NCI-H2196 treated with DMSO at 0.1 percent for 48 hours (cell line): Measurements from ENCODE around the gene ARHGEF19.

Source experiments
- DNase-seq: peaks from one replicate; lab custom pipeline; 2025; ENCODE audit not compliant: unreplicated experiment; lab: John Stamatoyannopoulos, UW

The ARHGEF19 gene

DNA sequence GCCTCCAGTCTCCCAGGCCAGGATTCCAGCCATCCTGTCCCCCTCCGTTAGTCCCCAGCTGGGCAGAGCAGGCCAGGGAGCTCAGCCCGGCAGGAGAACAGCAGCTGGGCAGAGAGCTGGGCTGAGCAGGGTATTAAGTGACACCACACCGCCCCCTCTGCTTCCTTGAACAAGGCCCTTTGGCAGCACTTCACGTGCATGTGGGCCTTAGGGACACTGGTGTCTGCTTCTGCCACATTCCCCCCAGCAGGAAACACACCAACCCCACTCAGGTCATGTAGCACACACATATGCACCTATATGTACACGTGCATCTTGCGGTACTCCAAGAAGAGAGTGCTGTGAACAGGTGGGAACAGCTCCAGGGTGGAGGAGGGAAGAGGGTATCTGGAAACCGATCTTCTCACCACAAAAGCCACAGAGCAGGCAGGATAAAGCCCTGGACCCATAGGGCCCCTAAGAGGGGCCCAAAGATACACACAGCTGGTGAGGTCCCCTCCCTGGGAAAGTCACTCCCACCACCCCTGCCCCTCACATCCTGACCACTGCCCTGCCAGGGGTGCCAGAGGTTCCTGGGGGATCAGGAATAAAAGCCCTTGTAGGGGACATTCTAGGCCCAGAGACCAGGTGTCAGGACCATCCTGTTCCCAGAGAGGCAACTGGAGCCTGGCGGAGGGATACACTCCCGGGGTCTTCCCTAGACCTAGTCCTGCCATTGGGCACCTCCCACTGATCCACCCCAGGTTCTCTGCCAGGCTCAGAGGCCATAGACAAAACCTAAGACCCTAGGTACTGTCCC, 61.1 kb downstream of the ARHGEF19 start:
- DNase-seq, result peak; percentile 65

DNA sequence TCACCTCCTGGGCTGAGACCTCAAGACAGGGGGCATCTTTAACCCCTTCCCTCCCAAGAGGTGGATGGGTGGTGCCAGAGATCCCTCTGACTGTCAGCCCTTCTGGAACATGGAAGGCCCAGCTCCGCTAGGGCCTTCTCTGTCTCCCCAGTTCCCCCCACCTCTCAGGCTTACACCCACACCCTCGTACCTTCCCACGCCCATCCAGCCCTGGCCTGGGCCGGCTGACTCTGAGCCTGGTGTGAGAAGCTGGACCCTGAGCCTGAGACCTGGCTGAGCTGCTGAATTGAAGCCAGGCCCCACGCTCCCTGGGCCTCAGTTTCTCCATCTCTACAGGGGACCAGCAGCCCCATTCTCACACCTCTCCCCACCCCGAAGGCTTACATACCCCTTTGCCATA, 61.9 kb downstream of the ARHGEF19 start:
- no peak for DNase-seq

DNA sequence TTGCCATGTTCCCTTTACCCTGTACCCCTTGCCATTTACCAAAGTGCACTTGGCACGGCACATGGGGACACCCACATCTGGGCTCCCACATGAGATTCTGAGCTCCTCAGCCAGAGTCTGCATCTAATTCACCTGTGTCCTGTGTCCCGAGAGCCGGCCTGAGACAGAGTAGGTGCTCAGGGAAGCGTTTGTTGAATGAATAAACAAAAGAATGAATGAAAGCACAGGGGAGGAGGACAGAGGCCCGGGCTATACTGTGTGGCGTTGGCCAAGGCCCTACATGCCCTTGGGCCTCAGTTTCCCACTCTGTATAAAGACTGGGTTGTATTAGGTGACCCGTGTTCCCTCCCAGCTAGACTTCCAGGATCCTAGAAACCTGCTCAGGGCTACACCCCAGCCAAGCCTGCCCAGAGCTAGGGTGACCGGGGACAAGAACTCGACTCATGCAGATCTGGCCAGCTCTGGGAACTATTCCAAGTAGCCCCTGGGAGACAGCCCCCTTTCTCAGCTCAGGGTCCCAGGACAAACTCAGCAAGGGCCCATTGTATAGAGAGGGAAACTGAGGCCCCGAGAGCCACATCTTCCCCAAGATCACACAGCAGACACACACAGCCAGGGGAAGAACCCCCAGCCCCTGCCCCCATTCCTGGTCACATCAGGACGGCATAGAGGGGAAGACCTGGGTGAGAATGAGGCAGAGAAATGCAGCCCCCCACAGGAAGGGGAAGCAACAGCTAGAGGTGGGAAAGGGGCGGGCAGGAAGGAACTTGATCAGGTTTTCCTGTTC, 62.6 kb downstream of the ARHGEF19 start:
- DNase-seq, result no peak

DNA sequence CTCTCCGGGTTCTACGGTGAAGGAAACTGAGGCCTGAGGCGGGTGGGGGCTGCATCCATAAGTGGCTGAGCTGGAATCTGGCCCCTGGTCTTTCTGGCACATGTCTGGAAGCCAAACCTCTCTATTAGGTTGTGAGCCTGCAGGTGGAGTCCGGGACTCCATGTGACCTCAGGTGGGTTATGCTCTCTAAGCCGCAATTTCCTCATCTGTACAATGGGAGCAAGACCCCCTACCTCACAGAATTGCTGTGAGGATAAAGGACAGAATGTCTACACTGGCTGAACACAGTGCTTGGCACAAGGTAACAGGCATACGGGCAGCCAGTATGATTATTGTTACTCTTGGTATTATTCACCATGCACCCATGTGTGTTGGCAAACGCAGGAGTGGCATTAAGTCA, 63.3 kb downstream of the ARHGEF19 start:
- no peak for DNase-seq

DNA sequence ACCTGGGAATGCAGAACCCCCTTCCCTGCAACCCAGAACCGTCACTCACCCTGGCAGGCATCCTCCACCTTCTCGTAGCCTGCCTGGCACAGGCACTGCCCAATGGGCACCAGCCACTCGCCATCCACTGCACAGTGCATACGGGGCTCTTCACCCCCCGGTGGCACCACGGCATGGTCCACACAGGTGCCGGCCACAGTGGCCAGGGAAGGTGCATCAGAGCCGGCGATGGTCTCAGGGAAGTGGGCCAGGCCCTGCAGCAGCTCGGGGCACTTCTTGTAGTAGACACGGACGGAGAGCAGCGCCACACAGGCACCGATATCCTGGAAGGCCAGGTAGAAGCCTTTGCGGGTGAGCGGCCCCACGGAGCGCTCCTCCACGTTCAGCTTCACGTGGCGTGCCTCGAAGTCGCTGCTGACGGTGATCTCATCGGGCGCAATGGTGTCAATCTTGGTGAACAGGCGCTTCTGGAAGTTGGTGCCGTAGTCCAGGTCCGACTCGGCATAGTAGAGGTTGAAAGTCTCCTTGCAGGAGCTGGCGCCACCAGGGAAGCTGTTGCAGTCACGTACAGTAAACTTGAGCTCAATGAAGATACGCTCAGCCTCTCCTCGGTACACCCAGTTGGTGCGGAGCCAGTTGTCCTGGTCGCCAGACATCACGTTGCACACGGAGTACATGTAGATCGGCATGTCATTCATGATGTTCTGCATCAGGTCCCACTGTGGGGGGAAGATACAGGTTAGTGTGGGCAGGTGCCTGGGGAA, 63.9 kb downstream of the ARHGEF19 start:
- no peak for DNase-seq
